ENCODE data around the gene HSD17B14. TPM values are rescaled to one million over a fixed set of nuclear protein-coding genes. Genes with fewer than 3 reads are reported as not detected.

HSD17B14 gene
- total and polyA plus RNA-seq, 9 of the 15 experiments (the other 6 are each of a cell fraction or from before 2014, with no cell fraction given) = 0.16 TPM; not detected in 8

DNA sequence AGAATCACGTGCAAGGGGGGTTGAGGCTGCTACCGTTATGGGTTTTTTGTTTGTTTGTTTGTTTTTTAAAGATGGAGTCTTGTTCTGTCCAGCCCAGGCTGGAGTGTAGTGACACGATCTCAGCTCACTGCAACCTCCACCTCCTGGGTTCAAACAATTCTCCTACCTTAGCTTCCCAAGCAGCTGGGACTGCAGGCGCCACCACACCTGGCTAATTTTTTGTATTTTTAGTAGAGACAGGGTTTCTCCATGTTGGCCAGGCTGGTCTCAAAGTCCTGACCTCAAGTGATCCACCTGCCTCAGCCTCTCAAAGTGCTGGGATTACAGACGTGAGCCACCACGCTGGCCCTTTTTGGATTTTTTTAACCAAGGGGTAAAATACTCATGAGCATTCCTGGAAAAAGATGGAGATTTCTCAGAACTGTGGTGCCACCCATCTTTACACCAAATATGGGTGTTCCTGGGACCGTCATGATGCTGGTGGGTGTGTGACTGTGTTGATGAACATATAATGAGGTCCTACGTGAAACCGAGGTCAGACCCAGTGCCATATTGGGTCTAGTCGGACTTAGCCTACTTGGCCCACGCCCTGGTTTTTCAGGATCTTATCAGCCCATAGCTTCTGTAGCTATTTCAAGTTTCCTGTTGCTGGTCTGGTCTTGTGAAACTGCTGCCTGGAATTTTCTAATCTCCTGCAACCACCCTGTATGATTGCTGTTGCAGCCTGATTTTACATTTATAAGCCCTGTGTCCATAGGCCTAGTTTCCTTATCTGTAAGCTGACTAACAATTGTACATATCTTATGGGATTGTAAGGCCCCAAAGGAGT lies 42.1 kb upstream of the HSD17B14 start (continued):
- TF ChIP-seq E2F3 (CRISPR knock-in tag; IDR thresholded peaks at IDR 0.05) = no peak
- no peak for TF ChIP-seq BCL6 (CRISPR knock-in tag; IDR thresholded peaks at IDR 0.05)
- no peak for TF ChIP-seq RBM39 (optimal IDR thresholded peaks at IDR 0.05; ENCODE audit: low read depth, low read length)
- TF ChIP-seq, protein P1, sequence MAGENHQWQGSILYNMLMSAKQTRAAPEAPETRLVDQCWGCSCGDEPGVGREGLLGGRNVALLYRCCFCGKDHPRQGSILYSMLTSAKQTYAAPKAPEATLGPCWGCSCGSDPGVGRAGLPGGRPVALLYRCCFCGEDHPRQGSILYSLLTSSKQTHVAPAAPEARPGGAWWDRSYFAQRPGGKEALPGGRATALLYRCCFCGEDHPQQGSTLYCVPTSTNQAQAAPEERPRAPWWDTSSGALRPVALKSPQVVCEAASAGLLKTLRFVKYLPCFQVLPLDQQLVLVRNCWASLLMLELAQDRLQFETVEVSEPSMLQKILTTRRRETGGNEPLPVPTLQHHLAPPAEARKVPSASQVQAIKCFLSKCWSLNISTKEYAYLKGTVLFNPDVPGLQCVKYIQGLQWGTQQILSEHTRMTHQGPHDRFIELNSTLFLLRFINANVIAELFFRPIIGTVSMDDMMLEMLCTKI (IDR thresholded peaks at IDR 0.05; ENCODE audit: partially characterized antibody) = no peak
- TF ChIP-seq ZBTB1 (CRISPR knock-in tag; IDR thresholded peaks at IDR 0.05; ENCODE audit: borderline replicate concordance, low read depth) = no peak
- peak in 1 of 2 experiments; percentile 19; a peak in 1 of 4 replicates for TF ChIP-seq SIN3A (IDR thresholded peaks at IDR 0.05; ENCODE audit: borderline replicate concordance in 2 of 2, control insufficient read depth in 1 of 2, low read depth in 2 of 2, low read length in 2 of 2)
- no peak for TF ChIP-seq ZZZ3 (IDR thresholded peaks at IDR 0.05)
- TF ChIP-seq, protein P2, sequence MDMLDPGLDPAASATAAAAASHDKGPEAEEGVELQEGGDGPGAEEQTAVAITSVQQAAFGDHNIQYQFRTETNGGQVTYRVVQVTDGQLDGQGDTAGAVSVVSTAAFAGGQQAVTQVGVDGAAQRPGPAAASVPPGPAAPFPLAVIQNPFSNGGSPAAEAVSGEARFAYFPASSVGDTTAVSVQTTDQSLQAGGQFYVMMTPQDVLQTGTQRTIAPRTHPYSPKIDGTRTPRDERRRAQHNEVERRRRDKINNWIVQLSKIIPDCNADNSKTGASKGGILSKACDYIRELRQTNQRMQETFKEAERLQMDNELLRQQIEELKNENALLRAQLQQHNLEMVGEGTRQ (CRISPR knock-in tag; IDR thresholded peaks at IDR 0.05) = no peak
- no peak for TF ChIP-seq HMG20A (CRISPR knock-in tag; conservative IDR thresholded peaks at IDR 0.05)
- TF ChIP-seq, protein P3, sequence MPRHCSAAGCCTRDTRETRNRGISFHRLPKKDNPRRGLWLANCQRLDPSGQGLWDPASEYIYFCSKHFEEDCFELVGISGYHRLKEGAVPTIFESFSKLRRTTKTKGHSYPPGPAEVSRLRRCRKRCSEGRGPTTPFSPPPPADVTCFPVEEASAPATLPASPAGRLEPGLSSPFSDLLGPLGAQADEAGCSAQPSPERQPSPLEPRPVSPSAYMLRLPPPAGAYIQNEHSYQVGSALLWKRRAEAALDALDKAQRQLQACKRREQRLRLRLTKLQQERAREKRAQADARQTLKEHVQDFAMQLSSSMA (CRISPR knock-in tag; IDR thresholded peaks at IDR 0.05) = no peak
- TF ChIP-seq TFAM (CRISPR knock-in tag; conservative IDR thresholded peaks at IDR 0.05) = no peak
- peak; percentile 31; the same call in 1 of the 2 replicates for TF ChIP-seq C11orf30 (IDR thresholded peaks at IDR 0.05; ENCODE audit: low read depth)
- TF ChIP-seq POLR2G (IDR thresholded peaks at IDR 0.05; ENCODE audit: low read depth, low read length) = peak; percentile 33; the same call in 1 of the 2 replicates
- no peak for TF ChIP-seq SRSF3 (IDR thresholded peaks at IDR 0.05; ENCODE audit: insufficient read depth, low read length)
- TF ChIP-seq, protein P4, sequence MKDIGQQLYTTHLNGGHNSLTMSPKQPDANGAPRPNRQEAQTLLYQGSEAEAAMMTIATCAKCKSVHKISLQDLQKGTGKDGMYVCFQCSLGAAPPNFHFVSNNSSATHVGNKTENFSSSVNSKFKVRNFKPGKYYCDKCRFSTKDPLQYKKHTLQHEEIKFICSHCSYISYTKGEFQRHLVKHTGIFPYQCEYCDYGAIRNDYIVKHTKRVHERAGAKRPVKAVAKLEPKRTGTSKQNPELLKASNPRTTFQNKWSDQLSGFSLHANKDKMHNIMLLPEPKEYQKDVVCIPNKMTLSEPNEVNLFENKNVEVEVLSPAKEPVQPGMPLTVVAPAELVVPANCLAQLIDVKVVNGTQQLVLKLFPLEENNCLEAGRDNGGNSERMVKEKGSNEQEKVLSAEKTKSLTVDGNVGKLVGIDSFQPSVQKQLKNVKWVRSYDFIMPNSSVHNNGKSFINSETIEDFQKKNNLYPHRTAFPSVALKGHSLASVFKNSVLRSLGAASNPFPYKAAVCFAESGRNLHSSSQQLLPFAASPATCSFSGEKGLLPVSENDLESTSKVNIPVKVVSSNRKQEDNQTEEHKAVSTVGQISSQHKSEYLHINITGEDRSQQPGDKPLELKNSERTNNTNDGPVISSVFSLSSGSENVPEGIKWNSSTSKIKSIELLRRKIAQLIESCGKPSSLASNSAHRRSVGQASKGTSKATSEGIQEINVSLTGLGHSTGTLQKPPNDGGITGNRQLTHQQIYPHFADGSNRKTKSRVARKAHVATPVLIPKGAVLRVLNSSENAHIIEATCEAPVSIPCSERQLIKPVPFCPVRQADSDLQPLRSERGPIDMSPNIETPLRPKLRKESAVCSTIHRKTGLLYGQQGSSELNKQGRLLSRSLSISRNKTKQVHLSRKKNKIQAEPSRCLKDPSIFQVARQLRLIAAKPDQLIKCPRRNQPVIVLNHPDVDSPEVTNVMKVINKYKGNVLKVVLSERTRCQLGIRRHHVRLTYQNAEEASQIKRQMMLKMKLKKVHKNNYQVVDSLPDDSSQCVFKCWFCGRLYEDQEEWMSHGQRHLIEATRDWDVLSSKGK (CRISPR knock-in tag; IDR thresholded peaks at IDR 0.05) = no peak
- no peak for TF ChIP-seq ZNF41 (CRISPR knock-in tag; conservative IDR thresholded peaks at IDR 0.05)
- TF ChIP-seq ERF (CRISPR knock-in tag; IDR thresholded peaks at IDR 0.05) = no peak; the same call in 1 of the 2 replicates
- TF ChIP-seq, protein P5, sequence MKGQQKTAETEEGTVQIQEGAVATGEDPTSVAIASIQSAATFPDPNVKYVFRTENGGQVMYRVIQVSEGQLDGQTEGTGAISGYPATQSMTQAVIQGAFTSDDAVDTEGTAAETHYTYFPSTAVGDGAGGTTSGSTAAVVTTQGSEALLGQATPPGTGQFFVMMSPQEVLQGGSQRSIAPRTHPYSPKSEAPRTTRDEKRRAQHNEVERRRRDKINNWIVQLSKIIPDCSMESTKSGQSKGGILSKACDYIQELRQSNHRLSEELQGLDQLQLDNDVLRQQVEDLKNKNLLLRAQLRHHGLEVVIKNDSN (CRISPR knock-in tag; IDR thresholded peaks at IDR 0.05) = no peak
- 0 out of 2 replicates have a peak, but pooled peaks have one; percentile 15 for TF ChIP-seq RB1 (IDR thresholded peaks at IDR 0.05; ENCODE audit: low read depth)

All from K562 (cell line).